Prostate gland (tissue), 2 donors: ENCODE data around the gene CACNA2D1. TPM values are rescaled to one million over a fixed set of nuclear protein-coding genes. Genes with fewer than 3 reads are reported as not detected.
"Not testable (repeated sequence)": the region's sequence is repeated elsewhere in the genome, so short reads cannot be mapped to it uniquely, and the experiment has no call there.

Experiments
- DNase-seq: peaks from one replicate; pipeline ENCODE4 v3.0.0-alpha.2; 2019; ENCODE audit warnings: low spot score
- H3K27ac ChIP-seq, 2 donors: fragments of 200-600 bp; sonication (generic); 2 replicates each; pipeline ENCODE4 v1.5.1; 2017 to 2019
- H3K27me3 ChIP-seq: fragments of 200-600 bp; sonication (generic); replicated peaks from 2 replicates; pipeline ENCODE4 v1.5.1; 2019; ENCODE audit not compliant: insufficient read depth
- H3K36me3 ChIP-seq, 2 donors: fragments of 200-600 bp; sonication (generic); 1 replicate in 1 of 2; 2 replicates in 1 of 2; pipeline versions ENCODE4 v1.5.1 to v1.8.1; 2017 to 2019
- H3K4me1 ChIP-seq: fragments of 200-600 bp; sonication (generic); replicated peaks from 2 replicates; pipeline ENCODE4 v1.5.1; 2019
- H3K4me3 ChIP-seq, 2 donors: fragments of 200-600 bp; sonication (generic); 2 replicates each; pipeline ENCODE4 v1.5.1; 2017 to 2019
- H3K9me3 ChIP-seq: fragments of 200-600 bp; sonication (generic); 2 replicates; pipeline ENCODE4 v1.5.1; 2017
- CTCF ChIP-seq, 4 experiments: fragments of 200-600 bp in 2 of 4; fragments of 450-650 bp in 2 of 4; sonication (generic) in 2 of 4; IDR thresholded peaks; 1 replicate in 3 of 4; 2 replicates in 1 of 4; pipeline ENCODE4 v1.5.1; 2016 to 2019; ENCODE audit warnings: antibody characterized with exemption in 4 of 4, mild to moderate bottlenecking in 2 of 4, moderate library complexity in 2 of 4
- POLR2A ChIP-seq: fragments of 450-650 bp; IDR thresholded peaks from one replicate; pipeline ENCODE4 v1.6.1; 2016; ENCODE audit warnings: antibody characterized with exemption, mild to moderate bottlenecking
- POLR2AphosphoS5 ChIP-seq: sonication (generic); formaldehyde crosslinking; IDR thresholded peaks from one replicate; pipeline ENCODE4 v1.6.1; 2017; ENCODE audit warnings: antibody characterized with exemption
- WGBS: methylation state at CpG from one replicate; pipeline ENCODE4 v1.1.5; 2018; 5-methylcytosine and 5-hydroxymethylcytosine counted together
- intact Hi-C: fragments of 100-400 bp; cut with DNase I; formaldehyde crosslinking; loops from one replicate; pipeline ENCODE4 v1.14.2; 2022
- total RNA-seq, 2 donors: library from RNA; depleted of rRNA; stranded (reverse); fragments of >200 nt; gene quantifications; one replicate each; pipeline ENCODE4 v1.1.0, GENCODE V29; 2016

Gene CACNA2D1
- total RNA-seq, 2 donors from 2014 or later: 16.9 to 24.4 TPM

GRCh38 chr7:82152858-82153257 is 290.7 kb downstream of the CACNA2D1 start:
- TF ChIP-seq CTCF (IDR thresholded peaks at IDR 0.05): no peak
- no peak for TF ChIP-seq POLR2AphosphoS5
- TF ChIP-seq POLR2A: no peak
- Histone ChIP-seq H3K9me3 (no peaks in the 10 kb centered on the region), H3K4me3 (no peak overlapping the region), H3K36me3 (no peaks in the 10 kb centered on the region), H3K4me1 (no peaks in the 10 kb centered on the region), H3K27me3 (no peaks in the 10 kb centered on the region), H3K27ac (no peak overlapping the region)
- intact Hi-C loops: no loop called here
- WGBS: 98% methylated on average over 1 of the region's 1 CpG
- DNase-seq: no peak

- DNase-seq: no peak
- Histone ChIP-seq H3K27me3 (no peaks in the 10 kb centered on the region), H3K27ac (no peak overlapping the region), H3K4me1 (no peaks in the 10 kb centered on the region), H3K4me3 (no peak overlapping the region), H3K36me3 (no peaks in the 10 kb centered on the region), H3K9me3 (no peaks in the 10 kb centered on the region)
- no peak for TF ChIP-seq CTCF (IDR thresholded peaks at IDR 0.05)
- no peak for TF ChIP-seq POLR2A
- no peak for TF ChIP-seq POLR2AphosphoS5
- 96% methylated on average over 4 of the region's 4 CpGs for WGBS
- intact Hi-C loops: no loop called here
Observed at GRCh38 chr7:82146491-82146890, 297.1 kb downstream of the CACNA2D1 start.

- intact Hi-C loops: no loop called here
- Histone ChIP-seq H3K4me3 (no peak overlapping the region), H3K4me1 (no peaks in the 10 kb centered on the region), H3K27me3 (no peaks in the 10 kb centered on the region), H3K9me3 (no peaks in the 10 kb centered on the region), H3K36me3 (no peaks in the 10 kb centered on the region), H3K27ac (no peak overlapping the region)
- no peak for DNase-seq
- no peak for TF ChIP-seq POLR2AphosphoS5
- TF ChIP-seq POLR2A: no peak
- TF ChIP-seq CTCF (IDR thresholded peaks at IDR 0.05): no peak
Observed at GRCh38 chr7:82142263-82142864, 301.2 kb downstream of the CACNA2D1 start.

GRCh38 chr7:82141427-82141826 is 302.1 kb downstream of the CACNA2D1 start:
- no peak for TF ChIP-seq POLR2A
- TF ChIP-seq POLR2AphosphoS5: no peak
- no peak for TF ChIP-seq CTCF (IDR thresholded peaks at IDR 0.05)
- intact Hi-C loops: no loop called here
- Histone ChIP-seq H3K27me3 (no peaks in the 10 kb centered on the region), H3K4me1 (no peaks in the 10 kb centered on the region), H3K4me3 (no peak overlapping the region), H3K9me3 (no peaks in the 10 kb centered on the region), H3K36me3 (no peaks in the 10 kb centered on the region), H3K27ac (no peak overlapping the region)
- 94% methylated on average over 7 of the region's 7 CpGs for WGBS
- no peak for DNase-seq

- H3K27me3 ChIP-seq, H3K4me3 ChIP-seq, H3K36me3 ChIP-seq, DNase-seq, H3K4me1 ChIP-seq, H3K9me3 ChIP-seq, H3K27ac ChIP-seq, intact Hi-C loops: not testable (repeated sequence)
- WGBS: 97% methylated on average over 14 of the region's 14 CpGs
Observed at GRCh38 chr7:82140608-82141007, 303.0 kb downstream of the CACNA2D1 start.
